BLaER1 treated with 17β-estradiol and CSF1 and Interleukin-3, amounts not matched to agents 10 nM and 100 nM (cell line): Measurements from ENCODE around the gene CD6.

Experiments used
- H3K27ac ChIP-seq, 11 experiments: shearing (Covaris generic); formaldehyde crosslinking; 2 replicates each; pipeline ENCODE4 v1.8.1; 2022
- H3K27me3 ChIP-seq, 11 experiments: shearing (Covaris generic); formaldehyde crosslinking; 2 replicates each; pipeline ENCODE4 v1.8.1; 2022
- H3K36me3 ChIP-seq, 11 experiments: shearing (Covaris generic); formaldehyde crosslinking; 2 replicates each; pipeline ENCODE4 v1.8.1; 2022
- H3K4me1 ChIP-seq, 10 experiments: shearing (Covaris generic); formaldehyde crosslinking; 2 replicates each; pipeline ENCODE4 v1.8.1; 2022
- H3K4me2 ChIP-seq, 11 experiments: shearing (Covaris generic); formaldehyde crosslinking; 2 replicates each; pipeline ENCODE4 v1.8.1; 2022
- H3K4me3 ChIP-seq, 10 experiments: shearing (Covaris generic); formaldehyde crosslinking; 2 replicates each; pipeline ENCODE4 v1.8.1; 2022
- H3K9ac ChIP-seq, 11 experiments: shearing (Covaris generic); formaldehyde crosslinking; 2 replicates each; pipeline ENCODE4 v1.8.1; 2022
- H3K9me3 ChIP-seq, 11 experiments: shearing (Covaris generic); formaldehyde crosslinking; replicated peaks in 1 of 11; 2 replicates each; pipeline ENCODE4 v1.8.1; 2022
- H4K20me1 ChIP-seq, 11 experiments: shearing (Covaris generic); formaldehyde crosslinking; 2 replicates each; pipeline ENCODE4 v1.8.1; 2022
- Cebpa-rat ChIP-seq, 11 experiments: shearing (Covaris generic); IDR thresholded peaks; 2 replicates each; pipeline ENCODE4 v1.8.1; 2022

Gene CD6

DNA sequence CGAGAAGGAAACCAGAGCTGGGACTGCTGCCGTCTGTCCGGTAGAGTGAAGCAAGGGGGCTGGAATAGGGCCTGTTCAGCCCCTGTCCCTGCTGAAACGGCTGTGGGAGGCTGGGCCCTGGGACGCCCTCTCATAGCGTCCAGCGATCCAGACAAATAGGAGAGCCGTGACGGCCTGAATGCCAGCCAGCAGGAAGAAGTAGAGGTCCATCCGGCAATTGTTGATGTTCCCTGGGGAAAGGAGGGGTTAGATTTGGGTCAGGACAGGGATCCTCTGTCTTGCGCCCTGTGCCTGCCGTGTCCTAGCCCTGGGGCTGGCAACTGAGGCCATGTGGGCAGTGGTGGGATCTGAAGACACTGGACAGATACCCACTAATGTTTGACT lies 34.3 kb upstream of the CD6 start:
- H4K20me1 ChIP-seq, result peaks cover 0 to 96% (median 0%) of the 10 kb centered on the region in 11 experiments; a peak in 10 of 22 replicates
- no peaks in the 10 kb centered on the region for H3K27me3 ChIP-seq
- no peak overlapping the region for H3K4me2 ChIP-seq
- peaks cover 8 to 61% (median 35%) of the 10 kb centered on the region in 11 experiments; a peak in 21 of 22 replicates for H3K36me3 ChIP-seq
- no peak overlapping the region for H3K27ac ChIP-seq
- H3K9ac ChIP-seq, result no peak overlapping the region
- no peaks in the 10 kb centered on the region for H3K9me3 ChIP-seq
- no peak overlapping the region for H3K4me3 ChIP-seq
- H3K4me1 ChIP-seq, result peaks cover 5 to 35% (median 13%) of the 10 kb centered on the region in 10 experiments; a peak in 18 of 20 replicates
- TF ChIP-seq Cebpa-rat (IDR thresholded peaks at IDR 0.05), result no peak

- H3K9me3 ChIP-seq, result no peaks in the 10 kb centered on the region
- no peak overlapping the region for H3K4me3 ChIP-seq
- no peak overlapping the region for H3K27ac ChIP-seq
- peaks cover 8 to 68% (median 36%) of the 10 kb centered on the region in 11 experiments; a peak in 21 of 22 replicates for H3K36me3 ChIP-seq
- no peak overlapping the region for H3K4me2 ChIP-seq
- no peaks in the 10 kb centered on the region for H3K27me3 ChIP-seq
- peaks cover 0 to 100% (median 0%) of the 10 kb centered on the region in 11 experiments; a peak in 10 of 22 replicates for H4K20me1 ChIP-seq
- no peak overlapping the region for H3K9ac ChIP-seq
- no peak for TF ChIP-seq Cebpa-rat (IDR thresholded peaks at IDR 0.05)
- H3K4me1 ChIP-seq, result peaks cover 0 to 34% (median 9%) of the 10 kb centered on the region in 10 experiments; a peak in 15 of 20 replicates
Measured at GRCh38 chr11:60937811-60938210, 33.7 kb upstream of the CD6 start.

GRCh38 chr11:60938500-60938899 lies 33.0 kb upstream of the CD6 start:
- no peaks in the 10 kb centered on the region for H3K9me3 ChIP-seq
- H3K4me3 ChIP-seq, result no peak overlapping the region
- no peak overlapping the region for H3K9ac ChIP-seq
- TF ChIP-seq Cebpa-rat (IDR thresholded peaks at IDR 0.05), result no peak
- H3K36me3 ChIP-seq, result peaks cover 8 to 75% (median 36%) of the 10 kb centered on the region in 11 experiments; a peak in 21 of 22 replicates
- peaks cover 0 to 100% (median 0%) of the 10 kb centered on the region in 11 experiments; a peak in 10 of 22 replicates for H4K20me1 ChIP-seq
- H3K4me2 ChIP-seq, result no peak overlapping the region
- no peaks in the 10 kb centered on the region for H3K27me3 ChIP-seq
- H3K4me1 ChIP-seq, result peaks cover 0 to 33% (median 8%) of the 10 kb centered on the region in 10 experiments; a peak in 15 of 20 replicates
- no peak overlapping the region for H3K27ac ChIP-seq

GRCh38 chr11:60939301-60939700 lies 32.2 kb upstream of the CD6 start:
- no peak for TF ChIP-seq Cebpa-rat (IDR thresholded peaks at IDR 0.05)
- Histone ChIP-seq H3K9me3 (no peaks in the 10 kb centered on the region), H3K27ac (no peak overlapping the region), H3K36me3 (peaks cover 8 to 83% (median 36%) of the 10 kb centered on the region in 11 experiments; a peak in 21 of 22 replicates), H3K9ac (no peak overlapping the region), H3K4me2 (no peak overlapping the region), H4K20me1 (peaks cover 0 to 100% (median 0%) of the 10 kb centered on the region in 11 experiments; a peak in 10 of 22 replicates), H3K4me1 (peaks cover 0 to 33% (median 8%) of the 10 kb centered on the region in 10 experiments; a peak in 15 of 20 replicates), H3K4me3 (no peak overlapping the region), H3K27me3 (no peaks in the 10 kb centered on the region)

DNA sequence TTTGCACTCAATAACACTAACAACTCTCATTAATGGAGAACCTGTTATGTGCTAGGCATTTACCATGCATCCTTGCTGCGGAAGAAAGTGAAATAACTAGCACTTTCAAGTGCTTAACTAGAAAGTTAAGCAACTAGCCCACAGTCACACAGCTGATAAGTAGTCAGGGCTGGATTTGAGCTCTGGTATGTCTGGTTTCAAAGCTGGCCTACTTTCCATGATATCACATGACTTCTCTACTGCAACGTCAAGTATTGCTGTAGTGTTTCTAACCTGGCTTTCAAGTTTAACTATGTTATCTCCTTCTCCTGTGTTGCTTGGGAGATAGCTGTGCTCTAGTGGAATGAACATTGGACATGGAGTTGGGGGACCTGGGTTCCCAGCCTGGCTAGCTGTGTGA lies 31.6 kb upstream of the CD6 start:
- no peaks in the 10 kb centered on the region for H3K9me3 ChIP-seq
- H3K27me3 ChIP-seq, result no peaks in the 10 kb centered on the region
- no peak overlapping the region for H3K27ac ChIP-seq
- no peak overlapping the region for H3K4me3 ChIP-seq
- H3K4me1 ChIP-seq, result peaks cover 0 to 33% (median 8%) of the 10 kb centered on the region in 10 experiments; a peak in 15 of 20 replicates
- no peak overlapping the region for H3K4me2 ChIP-seq
- H3K36me3 ChIP-seq, result peaks cover 8 to 88% (median 36%) of the 10 kb centered on the region in 11 experiments; a peak in 21 of 22 replicates
- TF ChIP-seq Cebpa-rat (IDR thresholded peaks at IDR 0.05), result no peak
- H3K9ac ChIP-seq, result no peak overlapping the region
- peaks cover 0 to 100% (median 0%) of the 10 kb centered on the region in 11 experiments; a peak in 10 of 22 replicates for H4K20me1 ChIP-seq

- H3K4me3 ChIP-seq, result no peak overlapping the region
- no peak overlapping the region for H3K9ac ChIP-seq
- no peak for TF ChIP-seq Cebpa-rat (IDR thresholded peaks at IDR 0.05)
- H3K27me3 ChIP-seq, result no peaks in the 10 kb centered on the region
- H3K4me1 ChIP-seq, result peaks cover 0 to 46% (median 9%) of the 10 kb centered on the region in 10 experiments; a peak in 15 of 20 replicates
- H3K4me2 ChIP-seq, result peak overlapping the region in 3 of 11 experiments; percentile 10 to 19 (median 15); a peak in 3 of 22 replicates
- no peak overlapping the region for H3K27ac ChIP-seq
- peaks cover 8 to 100% (median 38%) of the 10 kb centered on the region in 11 experiments; a peak in 21 of 22 replicates for H3K36me3 ChIP-seq
- peaks cover 0 to 100% (median 0%) of the 10 kb centered on the region in 11 experiments; a peak in 10 of 22 replicates for H4K20me1 ChIP-seq
- no peaks in the 10 kb centered on the region for H3K9me3 ChIP-seq
Measured at GRCh38 chr11:60941371-60942119, 29.9 kb upstream of the CD6 start.

DNA sequence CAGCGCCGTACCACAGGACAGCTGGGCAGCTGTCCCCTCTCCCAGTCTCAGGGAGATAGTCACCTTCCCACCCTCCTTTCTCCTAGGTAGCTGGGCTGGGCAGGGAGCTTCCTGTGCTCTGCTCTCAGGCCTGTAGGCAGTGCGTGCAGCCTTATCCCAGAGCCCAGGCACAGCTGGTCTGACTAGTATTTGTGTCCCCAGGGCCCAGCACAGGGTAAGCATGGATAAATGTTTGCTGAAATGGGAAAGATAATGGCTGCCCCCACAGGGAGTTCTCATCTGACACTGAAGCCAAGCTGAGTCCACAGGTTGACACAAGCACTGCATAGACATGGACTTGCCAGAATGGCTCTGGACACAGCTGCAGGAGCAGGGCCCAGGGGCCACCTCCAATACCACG lies 29.3 kb upstream of the CD6 start:
- H3K27me3 ChIP-seq, result no peaks in the 10 kb centered on the region
- no peak overlapping the region for H3K4me3 ChIP-seq
- H3K9ac ChIP-seq, result no peak overlapping the region
- no peaks in the 10 kb centered on the region for H3K9me3 ChIP-seq
- H3K36me3 ChIP-seq, result peaks cover 8 to 100% (median 41%) of the 10 kb centered on the region in 11 experiments; a peak in 21 of 22 replicates
- peaks cover 0 to 53% (median 9%) of the 10 kb centered on the region in 10 experiments; a peak in 15 of 20 replicates for H3K4me1 ChIP-seq
- H3K27ac ChIP-seq, result no peak overlapping the region
- H3K4me2 ChIP-seq, result peak overlapping the region in 3 of 11 experiments; percentile 10 to 19 (median 15); a peak in 2 of 22 replicates
- H4K20me1 ChIP-seq, result peaks cover 0 to 100% (median 0%) of the 10 kb centered on the region in 11 experiments; a peak in 10 of 22 replicates
- no peak for TF ChIP-seq Cebpa-rat (IDR thresholded peaks at IDR 0.05)

GRCh38 chr11:60942970-60943565 lies 28.4 kb upstream of the CD6 start:
- no peak overlapping the region for H3K27ac ChIP-seq
- H3K27me3 ChIP-seq, result no peaks in the 10 kb centered on the region
- TF ChIP-seq Cebpa-rat (IDR thresholded peaks at IDR 0.05), result no peak
- no peaks in the 10 kb centered on the region for H3K9me3 ChIP-seq
- H3K4me3 ChIP-seq, result no peak overlapping the region
- H3K4me1 ChIP-seq, result peaks cover 0 to 61% (median 9%) of the 10 kb centered on the region in 10 experiments; a peak in 15 of 20 replicates
- peaks cover 0 to 100% (median 0%) of the 10 kb centered on the region in 11 experiments; a peak in 10 of 22 replicates for H4K20me1 ChIP-seq
- H3K4me2 ChIP-seq, result peak overlapping the region in 3 of 11 experiments; percentile 5 to 95 (median 68); a peak in 2 of 22 replicates
- H3K9ac ChIP-seq, result no peak overlapping the region
- peaks cover 8 to 100% (median 41%) of the 10 kb centered on the region in 11 experiments; a peak in 21 of 22 replicates for H3K36me3 ChIP-seq
